Measurements from ENCODE around the gene KLHL17.

DNA sequence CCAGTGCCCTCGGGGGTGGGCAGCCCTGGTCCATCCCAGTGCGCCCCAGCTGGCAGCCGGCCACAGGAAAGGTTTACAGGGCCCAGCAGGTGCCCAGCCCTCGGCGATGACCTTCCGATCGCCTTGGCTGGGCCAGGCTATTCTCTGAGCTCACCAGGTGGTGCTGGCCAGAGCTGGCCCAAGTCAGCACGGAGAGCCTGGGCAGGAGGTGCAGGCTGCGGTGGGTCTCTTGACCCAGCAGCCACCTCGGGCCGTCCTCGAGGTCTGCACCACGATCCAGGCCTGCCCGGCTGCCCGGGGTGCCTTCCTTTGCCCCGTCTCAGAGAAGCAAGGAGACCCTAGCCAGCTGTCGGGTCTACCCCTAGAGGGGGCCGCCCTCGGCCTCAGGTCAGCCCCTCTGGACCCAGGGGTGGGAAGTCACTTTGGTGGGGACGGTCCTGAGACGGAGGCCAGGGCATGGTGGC is 21.1 kb downstream of the KLHL17 start:
- TF ChIP-seq, protein P1, sequence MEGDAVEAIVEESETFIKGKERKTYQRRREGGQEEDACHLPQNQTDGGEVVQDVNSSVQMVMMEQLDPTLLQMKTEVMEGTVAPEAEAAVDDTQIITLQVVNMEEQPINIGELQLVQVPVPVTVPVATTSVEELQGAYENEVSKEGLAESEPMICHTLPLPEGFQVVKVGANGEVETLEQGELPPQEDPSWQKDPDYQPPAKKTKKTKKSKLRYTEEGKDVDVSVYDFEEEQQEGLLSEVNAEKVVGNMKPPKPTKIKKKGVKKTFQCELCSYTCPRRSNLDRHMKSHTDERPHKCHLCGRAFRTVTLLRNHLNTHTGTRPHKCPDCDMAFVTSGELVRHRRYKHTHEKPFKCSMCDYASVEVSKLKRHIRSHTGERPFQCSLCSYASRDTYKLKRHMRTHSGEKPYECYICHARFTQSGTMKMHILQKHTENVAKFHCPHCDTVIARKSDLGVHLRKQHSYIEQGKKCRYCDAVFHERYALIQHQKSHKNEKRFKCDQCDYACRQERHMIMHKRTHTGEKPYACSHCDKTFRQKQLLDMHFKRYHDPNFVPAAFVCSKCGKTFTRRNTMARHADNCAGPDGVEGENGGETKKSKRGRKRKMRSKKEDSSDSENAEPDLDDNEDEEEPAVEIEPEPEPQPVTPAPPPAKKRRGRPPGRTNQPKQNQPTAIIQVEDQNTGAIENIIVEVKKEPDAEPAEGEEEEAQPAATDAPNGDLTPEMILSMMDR (conservative IDR thresholded peaks at IDR 0.05; ENCODE audit: low read depth, low read length) = no peak
- TF ChIP-seq EZH2phosphoT487 (IDR thresholded peaks at IDR 0.05; ENCODE audit: borderline replicate concordance, low read length) (no peak), EZH2 (IDR thresholded peaks at IDR 0.05; ENCODE audit: low read length, unreplicated experiment) (no peak)

Data from PC-3 (cell line).